Spleen (tissue), 11 donors: ENCODE data around the gene CMSS1. TPM values are rescaled to one million over a fixed set of nuclear protein-coding genes. Genes with fewer than 3 reads are reported as not detected.

Experiments used
- DNase-seq: peaks from one replicate; pipeline ENCODE4 v3.0.0-alpha.2; 2020
- H3K27ac ChIP-seq, 8 donors: fragments of 200-600 bp; sonication (generic) in 7 of 8; 1 replicate in 4 of 8; 2 replicates in 4 of 8; pipeline versions ENCODE4 v1.5.0 to v1.8.0; 2016 to 2021; ENCODE audit warnings: inconsistent platforms in 4 of 8, mild to moderate bottlenecking in 4 of 8, moderate library complexity in 1 of 8
- H3K27me3 ChIP-seq, 7 donors: fragments of 200-600 bp; sonication (generic) in 6 of 7; replicated peaks in 1 of 7; 1 replicate in 4 of 7; 2 replicates in 3 of 7; pipeline versions ENCODE4 v1.5.0 to v1.8.0; 2016 to 2021; ENCODE audit warnings: inconsistent platforms in 3 of 7, mild to moderate bottlenecking in 1 of 7
- H3K36me3 ChIP-seq, 6 donors: fragments of 200-600 bp; sonication (generic) in 5 of 6; 1 replicate in 4 of 6; 2 replicates in 2 of 6; pipeline versions ENCODE4 v1.5.0 to v1.8.0; 2016 to 2021; ENCODE audit warnings: inconsistent platforms in 2 of 6
- H3K4me1 ChIP-seq, 6 donors: fragments of 200-600 bp; sonication (generic) in 5 of 6; 1 replicate in 3 of 6; 2 replicates in 3 of 6; pipeline versions ENCODE4 v1.5.0 to v1.8.0; 2016 to 2021; ENCODE audit warnings: inconsistent platforms in 3 of 6
- H3K4me3 ChIP-seq, 8 donors: fragments of 200-600 bp; sonication (generic) in 7 of 8; 1 replicate in 4 of 8; 2 replicates in 4 of 8; pipeline versions ENCODE4 v1.5.0 to v1.8.0; 2016 to 2021; ENCODE audit warnings: inconsistent platforms in 4 of 8, mild to moderate bottlenecking in 4 of 8, moderate library complexity in 2 of 8
- H3K9me3 ChIP-seq, 8 donors: fragments of 200-600 bp; sonication (generic) in 7 of 8; 1 replicate in 4 of 8; 2 replicates in 4 of 8; pipeline versions ENCODE4 v1.5.0 to v1.8.0; 2016 to 2021; ENCODE audit warnings: inconsistent platforms in 4 of 8
- CTCF ChIP-seq, 11 experiments: fragments of 200-600 bp in 7 of 11; fragments of 450-650 bp in 4 of 11; sonication (generic) in 4 of 11; IDR thresholded peaks in 8 of 11; conservative IDR thresholded peaks in 3 of 11; 1 replicate in 7 of 11; 2 replicates in 4 of 11; pipeline versions ENCODE4 v1.4.0 to v1.8.0; 2016 to 2021; ENCODE audit warnings: antibody characterized with exemption in 11 of 11, inconsistent platforms in 4 of 11, mild to moderate bottlenecking in 1 of 11
- POLR2A ChIP-seq, 3 donors: fragments of 450-650 bp; IDR thresholded peaks; one replicate each; pipeline ENCODE4 v1.5.1; 2017; ENCODE audit warnings: antibody characterized with exemption in 3 of 3, mild to moderate bottlenecking in 1 of 3
- POLR2AphosphoS5 ChIP-seq, 3 donors: sonication (generic); formaldehyde crosslinking; IDR thresholded peaks; one replicate each; pipeline ENCODE4 v1.5.1; 2017; ENCODE audit warnings: antibody characterized with exemption in 3 of 3
- whole genome bisulfite sequencing, 5 donors: extraction: QIAGEN DNeasy Blood & Tissue Kit in 3 of 5; methylation state at CpG; one replicate each; pipeline versions ENCODE4 v1.1.5 to v1.1.7; 2013 to 2018; 5-methylcytosine and 5-hydroxymethylcytosine counted together
- intact Hi-C: fragments of 100-400 bp; cut with DNase I; formaldehyde crosslinking; loops from one replicate; pipeline ENCODE4 v1.15.0; 2023; ENCODE audit warnings: low total_unique reads
- polyA plus RNA-seq, 3 donors: library from polyadenylated mRNA; stranded (reverse); fragments of 200-250 nt; gene quantifications; one replicate each; pipeline ENCODE4 v1.2.1, GENCODE V29; 2013
- total RNA-seq, 7 donors: library from RNA; depleted of rRNA in 3 of 7; stranded (reverse); fragments of >200 nt in 3 of 7; fragmentation: NEBNext Ultra II Directional in 4 of 7; extraction: Animal tissue kit (Norgen Biotek cat#: 25700) in 4 of 7; gene quantifications; one replicate each; pipeline versions ENCODE4 v1.1.0 to v1.2.1, GENCODE V29; 2016 to 2021
- donor health status: healthy with polysubstance abuse.
- donor health status: DM: no; HTN: no; CAD: no; lungs with moderate emphysema.
- donor health status: DM: no; HTN: no; CAD: no.
- donor health status: Bipolar disorder and iron deficiency.
- donor health status: healthy.
- donor health status: DM: no; HTN: no; CAD: no.
- donor health status: DM: yes; HTN: yes; CAD: no.

The CMSS1 gene
- total and polyA plus RNA-seq, 10 donors = 6.9 to 30.1 (median 20.0) TPM

GRCh38 chr3:99933971-99934750, 116.5 kb downstream of the CMSS1 start:
- no peaks in the 10 kb centered on the region for H3K9me3 ChIP-seq
- no peak for DNase-seq
- WGBS, 5 donors = 91 to 96% (median 94%) methylated on average over 5 of the region's 5 CpGs
- TF ChIP-seq POLR2AphosphoS5 (IDR thresholded peaks at IDR 0.05) (no peak), POLR2A (IDR thresholded peaks at IDR 0.05) (no peak), CTCF (IDR thresholded peaks at IDR 0.05 in 8 of 11, conservative IDR thresholded peaks at IDR 0.05 in 3 of 11) (no peak)
- intact Hi-C loops = no loop called here
- no peaks in the 10 kb centered on the region for H3K27me3 ChIP-seq
- H3K4me1 ChIP-seq = peaks cover 0 to 22% (median 3%) of the 10 kb centered on the region in 6 donors
- no peak overlapping the region for H3K27ac ChIP-seq
- no peak overlapping the region for H3K4me3 ChIP-seq
- peaks cover 0 to 4% (median 0%) of the 10 kb centered on the region in 6 donors for H3K36me3 ChIP-seq

DNA sequence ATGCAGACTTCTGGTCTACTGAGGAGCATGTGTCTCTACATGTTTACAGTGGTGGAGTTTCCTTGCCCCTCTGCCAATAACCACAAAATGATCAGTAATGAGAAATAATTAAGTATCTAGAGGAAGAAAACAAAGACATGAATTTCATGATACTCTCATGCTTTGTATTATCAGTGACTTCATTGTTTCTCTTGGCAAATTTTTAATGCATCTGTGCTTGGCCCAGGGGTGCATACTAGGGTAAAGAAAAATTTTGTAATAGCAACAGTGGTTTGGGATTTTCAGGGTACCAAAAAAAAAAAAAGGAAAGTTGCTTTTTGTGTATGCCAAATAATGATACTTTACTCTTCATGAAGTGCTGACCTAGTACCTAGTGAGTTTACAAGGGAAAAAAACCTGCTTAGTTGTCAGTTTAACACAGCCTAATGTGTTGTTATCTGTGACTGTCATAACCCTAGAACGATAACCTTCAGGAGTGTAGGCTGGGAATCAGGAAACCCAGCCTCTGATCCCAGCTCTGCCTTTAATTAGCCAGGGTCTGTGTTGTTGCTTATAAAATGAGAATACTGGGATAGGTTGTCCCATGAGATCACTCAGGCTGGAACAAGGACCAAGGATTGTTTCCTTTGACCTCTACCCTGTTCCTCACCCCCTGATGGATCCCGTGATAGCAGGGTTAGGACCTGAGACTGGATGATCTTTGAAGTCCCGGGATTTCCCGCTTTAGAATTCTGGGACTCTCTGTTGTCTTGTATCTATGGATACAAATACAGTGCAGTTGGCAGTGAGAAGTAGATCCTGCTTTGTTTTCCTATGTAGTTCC, 117.5 kb downstream of the CMSS1 start:
- 56 to 83% (median 72%) methylated on average over 4 of the region's 4 CpGs for WGBS, 5 donors
- Histone ChIP-seq H3K4me1 (peaks cover 0 to 22% (median 3%) of the 10 kb centered on the region in 6 donors), H3K9me3 (no peaks in the 10 kb centered on the region), H3K27ac (peak overlapping the region in 1 of 8 donors; percentile 1), H3K36me3 (peaks cover 0 to 4% (median 0%) of the 10 kb centered on the region in 6 donors), H3K4me3 (no peak overlapping the region), H3K27me3 (no peaks in the 10 kb centered on the region)
- intact Hi-C loops = no loop called here
- no peak for TF ChIP-seq POLR2A (IDR thresholded peaks at IDR 0.05)
- DNase-seq = no peak

DNA sequence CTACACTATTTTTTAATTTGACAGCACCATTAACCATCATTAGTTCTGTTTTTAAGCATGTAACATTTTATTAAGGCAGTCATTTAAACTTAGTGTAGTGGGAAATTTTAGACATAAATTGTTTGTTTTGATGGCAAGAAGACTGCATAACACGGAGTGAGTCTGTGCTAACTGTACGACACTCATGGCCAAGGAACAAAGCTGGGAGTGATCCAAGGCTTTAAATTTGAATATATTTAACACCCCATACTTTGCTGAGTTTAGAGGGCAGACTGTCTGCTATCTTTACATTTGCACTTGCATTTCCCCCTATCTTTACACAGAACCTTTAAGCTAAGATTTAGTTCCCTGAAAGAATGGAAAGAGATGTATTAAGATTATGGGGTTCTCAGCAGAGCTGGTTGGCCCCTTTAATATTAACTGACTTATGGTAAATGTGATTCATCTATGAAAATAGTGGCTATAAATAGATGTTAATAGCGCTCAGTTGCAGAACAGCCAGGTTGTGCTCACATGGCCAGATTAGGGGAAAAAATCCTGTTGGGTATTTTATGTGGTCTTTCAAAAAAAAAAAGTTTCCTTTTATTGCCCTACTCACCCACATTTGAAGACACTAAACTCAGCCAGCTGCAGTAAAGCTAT, 120.7 kb downstream of the CMSS1 start:
- H3K36me3 ChIP-seq = no peaks in the 10 kb centered on the region
- H3K9me3 ChIP-seq = no peaks in the 10 kb centered on the region
- 65 to 78% (median 69%) methylated on average over 3 of the region's 3 CpGs for WGBS, 5 donors
- no peak overlapping the region for H3K27ac ChIP-seq
- no peak for TF ChIP-seq CTCF (IDR thresholded peaks at IDR 0.05 in 8 of 11, conservative IDR thresholded peaks at IDR 0.05 in 3 of 11)
- no peak for TF ChIP-seq POLR2A (IDR thresholded peaks at IDR 0.05)
- no peak for TF ChIP-seq POLR2AphosphoS5 (IDR thresholded peaks at IDR 0.05)
- intact Hi-C loops = no loop called here
- no peak overlapping the region for H3K4me3 ChIP-seq
- DNase-seq = no peak
- peaks cover 0 to 22% (median 3%) of the 10 kb centered on the region in 6 donors for H3K4me1 ChIP-seq
- H3K27me3 ChIP-seq = no peaks in the 10 kb centered on the region

DNA sequence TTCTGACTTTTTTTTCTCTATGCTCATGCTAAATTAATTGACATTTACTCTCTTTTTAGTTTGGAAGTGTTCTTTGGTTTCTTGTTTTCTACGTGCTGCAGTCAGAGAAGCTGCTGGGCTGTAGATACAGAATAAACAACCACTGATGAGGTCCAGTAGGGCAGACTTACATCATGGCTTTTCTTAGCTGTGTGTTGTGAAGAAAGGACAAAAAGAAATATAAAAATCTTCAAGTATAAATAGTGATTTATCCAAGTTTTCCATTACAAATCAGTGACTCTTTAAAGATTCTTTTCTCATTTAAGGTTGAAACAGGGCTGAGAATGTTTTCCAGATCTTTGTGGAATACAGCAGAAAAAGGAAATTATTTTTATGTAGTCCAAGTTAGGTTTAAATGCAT, 122.2 kb downstream of the CMSS1 start:
- Histone ChIP-seq H3K4me1 (peaks cover 0 to 23% (median 3%) of the 10 kb centered on the region in 6 donors), H3K4me3 (no peak overlapping the region), H3K36me3 (no peaks in the 10 kb centered on the region), H3K27me3 (no peaks in the 10 kb centered on the region), H3K27ac (no peak overlapping the region), H3K9me3 (no peaks in the 10 kb centered on the region)
- TF ChIP-seq POLR2A (IDR thresholded peaks at IDR 0.05) (no peak), CTCF (IDR thresholded peaks at IDR 0.05 in 8 of 11, conservative IDR thresholded peaks at IDR 0.05 in 3 of 11) (no peak), POLR2AphosphoS5 (IDR thresholded peaks at IDR 0.05) (no peak)
- intact Hi-C loops = no loop called here
- 91 to 100% (median 92%) methylated on average over 1 of the region's 1 CpG for WGBS, 5 donors
- no peak for DNase-seq
